HepG2 (cell line): Measurements from ENCODE around the gene ALG8. TPM values are rescaled to one million over a fixed set of nuclear protein-coding genes. Genes with fewer than 3 reads are reported as not detected.
"Not testable (repeated sequence)": the region's sequence is repeated elsewhere in the genome, so short reads cannot be mapped to it uniquely, and the experiment has no call there.

Experiments used
- ATAC-seq: fragments of 200-7000 bp; cut with Tn5 transposase; 3 replicates; pipeline ENCODE4 v1.9.1; 2020; ENCODE audit warnings: mild to moderate bottlenecking, moderate library complexity
- BruUV-seq: library from RNA; stranded (reverse); fragments of 400-500 nt; replicated peaks from 2 replicates; lab custom pipeline; 2021; lab: Mats Ljungman, UMichigan
- CTCF ChIA-PET: fragments of 300-600 bp; formaldehyde crosslinking; extraction: SDS; loops from one replicate; lab custom pipeline; 2021; ENCODE audit warnings: low total read pairs, inconsistent platforms, low intra/inter-chr PET ratio; lab: Yijun Ruan, JAX
- POLR2A ChIA-PET: fragments of 350-600 bp; sonication (Branson Sonifier 250); formaldehyde crosslinking; loops from one replicate; lab custom pipeline; 2020; ENCODE audit warnings: antibody characterized with exemption, inconsistent platforms; lab: Yijun Ruan, JAX
- DNase-seq: peaks from one replicate; pipeline ENCODE4 v3.0.0-alpha.2; 2015; ENCODE audit warnings: low spot score
- FAIRE-seq: peaks from 3 replicates; lab custom pipeline; 2011; peaks lifted over from hg19 to GRCh38; lab: Jason Lieb, UNC
- H2AFZ ChIP-seq: one replicate; pipeline ENCODE4 v1.6.1; 2011; ENCODE audit warnings: low read length, inconsistent platforms
- H3K27ac ChIP-seq: fragments of 300-600 bp; 3 replicates; pipeline ENCODE4 v1.8.0; 2011; ENCODE audit warnings: mixed run types, mild to moderate bottlenecking, mixed read lengths, low read length, inconsistent platforms; ENCODE audit not compliant: insufficient read depth; ENCODE audit errors: extremely low read length
- H3K27me3 ChIP-seq, 2 experiments: fragments of 200-600 bp in 1 of 2; 2 replicates in 1 of 2; 3 replicates in 1 of 2; pipeline versions ENCODE4 v1.6.0 to v1.8.0; 2011; ENCODE audit warnings: low read length in 2 of 2, mild to moderate bottlenecking in 2 of 2, moderate library complexity in 2 of 2, inconsistent platforms in 1 of 2; ENCODE audit not compliant: insufficient read depth in 2 of 2, control insufficient read depth in 1 of 2
- H3K36me3 ChIP-seq, 2 experiments: fragments of 200-600 bp in 1 of 2; replicated peaks in 1 of 2; 2 replicates in 1 of 2; 3 replicates in 1 of 2; pipeline versions ENCODE4 v1.5.1 to v1.8.0; 2011; ENCODE audit warnings: low read length in 2 of 2, inconsistent platforms in 1 of 2; ENCODE audit not compliant: insufficient read depth in 2 of 2, control insufficient read depth in 1 of 2
- H3K4me1 ChIP-seq: 2 replicates; pipeline ENCODE4 v1.5.1; 2012; ENCODE audit warnings: low read length, inconsistent platforms; ENCODE audit not compliant: insufficient read depth
- H3K4me2 ChIP-seq: 2 replicates; pipeline ENCODE4 v1.6.0; 2011; ENCODE audit warnings: low read depth, low read length, inconsistent platforms
- H3K4me3 ChIP-seq, 3 experiments: fragments of 200-600 bp in 1 of 3; sonication (generic), shearing (Covaris generic) in 1 of 3; replicated peaks in 1 of 3; 2 replicates each; pipeline ENCODE4 v1.5.1; 2011 to 2016; ENCODE audit warnings: low read length in 3 of 3, inconsistent platforms in 2 of 3, low read depth in 2 of 3, mild to moderate bottlenecking in 2 of 3, control low read depth in 1 of 3, mixed read lengths in 1 of 3; ENCODE audit not compliant: insufficient read depth in 1 of 3
- H3K79me2 ChIP-seq: one replicate; pipeline ENCODE4 v1.6.1; 2011; ENCODE audit warnings: low read length, inconsistent platforms; ENCODE audit not compliant: insufficient read depth
- H3K9ac ChIP-seq: 2 replicates; pipeline ENCODE4 v1.6.0; 2011; ENCODE audit warnings: mild to moderate bottlenecking, low read depth, low read length, inconsistent platforms; ENCODE audit not compliant: insufficient read depth
- H3K9me3 ChIP-seq: 2 replicates; pipeline ENCODE4 v1.5.1; 2012; ENCODE audit warnings: mild to moderate bottlenecking, low read length
- H4K20me1 ChIP-seq: 2 replicates; pipeline ENCODE4 v1.6.0; 2011; ENCODE audit warnings: inconsistent platforms, mild to moderate bottlenecking, low read length, moderate library complexity; ENCODE audit not compliant: insufficient read depth
- HMGXB4 ChIP-seq, 2 experiments: sonication (generic) in 1 of 2; formaldehyde crosslinking in 1 of 2; IDR thresholded peaks; 2 replicates each; pipeline versions ENCODE4 v1.4.0 to v1.6.1; 2018 to 2020; ENCODE audit warnings: missing genetic modification reagents in 2 of 2, borderline replicate concordance in 1 of 2, low read depth in 1 of 2, mild to moderate bottlenecking in 1 of 2, missing biosample characterization in 1 of 2
- PAWR ChIP-seq: sonication (generic); formaldehyde crosslinking; IDR thresholded peaks from 2 replicates; pipeline ENCODE4 v1.4.0; 2020; ENCODE audit warnings: missing genetic modification reagents, mild to moderate bottlenecking, borderline replicate concordance
- RBFOX2 ChIP-seq: fragments of 200-400 bp; formaldehyde crosslinking; IDR thresholded peaks from 2 replicates; pipeline ENCODE4 v1.6.1; 2017; ENCODE audit warnings: low read depth, mild to moderate bottlenecking, low read length
- SNAPC2 ChIP-seq: sonication (generic); formaldehyde crosslinking; IDR thresholded peaks from 2 replicates; pipeline ENCODE4 v1.8.1; 2022; ENCODE audit warnings: mild to moderate bottlenecking, missing genetic modification reagents
- TEAD2 ChIP-seq: sonication (generic); formaldehyde crosslinking; IDR thresholded peaks from 2 replicates; pipeline ENCODE4 v1.9.0; 2021; ENCODE audit warnings: missing genetic modification reagents
- ZBTB42 ChIP-seq: sonication (generic); formaldehyde crosslinking; IDR thresholded peaks from 2 replicates; pipeline ENCODE4 v1.5.0; 2020; ENCODE audit warnings: mild to moderate bottlenecking, missing genetic modification reagents
- ZBTB46 ChIP-seq: sonication (generic); formaldehyde crosslinking; IDR thresholded peaks from 2 replicates; pipeline ENCODE4 v1.4.0; 2020; ENCODE audit warnings: mild to moderate bottlenecking, missing genetic modification reagents, borderline replicate concordance
- ZNF597 ChIP-seq: sonication (generic); formaldehyde crosslinking; IDR thresholded peaks from 2 replicates; pipeline ENCODE4 v1.5.0; 2020; ENCODE audit warnings: missing genetic modification reagents
- ZNF704 ChIP-seq: sonication (generic); formaldehyde crosslinking; IDR thresholded peaks from 2 replicates; pipeline ENCODE4 v1.8.1; 2023; ENCODE audit warnings: mild to moderate bottlenecking, inconsistent platforms, moderate library complexity, missing genetic modification reagents, borderline replicate concordance
- WGBS: methylation state at CpG from one replicate; pipeline ENCODE4 v1.1.6; 2017; ENCODE audit warnings: low lambda C conversion rate; 5-methylcytosine and 5-hydroxymethylcytosine counted together
- in situ Hi-C: cut with HindIII; loops from 2 replicates; pipeline ENCODE4 v1.10.0; 2017; ENCODE audit warnings: low pct_unique_long_range_greater_than_20kb; ENCODE audit not compliant: extremely low pct_ligation_motif_present
- intact Hi-C: fragments of 100-400 bp; cut with micrococcal nuclease; formaldehyde crosslinking; loops from one replicate; pipeline ENCODE4 v1.10.0; 2022; ENCODE audit not compliant: unreplicated experiment
- polyA plus RNA-seq, 8 experiments: library from polyadenylated mRNA; depleted of rRNA in 3 of 8; stranded (reverse) in 7 of 8; unstranded in 1 of 8; fragments of >200 nt; fragmentation: Illumina TruSeq in 4 of 8; extraction: Trizol in 4 of 8; gene quantifications; 2 replicates each; pipeline versions ENCODE4 v1.2.1 to v1.2.3, GENCODE V29; 2011 to 2016; ENCODE audit warnings: low read depth in 4 of 8, missing spikeins in 1 of 8, mixed read lengths in 1 of 8; ENCODE audit not compliant: insufficient read depth in 1 of 8
- total RNA-seq, 5 experiments: library from RNA; depleted of rRNA; stranded (reverse); fragments of >200 nt; fragmentation: Illumina TruSeq; extraction: Trizol; gene quantifications; 2 replicates each; pipeline ENCODE4 v1.2.3, GENCODE V29; 2016; ENCODE audit warnings: low read depth in 1 of 5

Gene ALG8
- total and polyA plus RNA-seq, 2 of the 13 experiments (the other 11 are each of a cell fraction or from before 2014, with no cell fraction given): 75.8 to 88.0 TPM

GRCh38 chr11:78176605-78177141 is 37.2 kb upstream of the ALG8 start (continued):
- TF ChIP-seq ZNF704 (CRISPR knock-in tag) (no peak), ZBTB42 (CRISPR knock-in tag) (no peak), PAWR (CRISPR knock-in tag) (no peak)

GRCh38 chr11:78175862-78176261 is 36.4 kb upstream of the ALG8 start:
- peaks cover 38% of the 10 kb centered on the region for H3K4me1 ChIP-seq
- H4K20me1 ChIP-seq, H3K9me3 ChIP-seq, H3K27me3 ChIP-seq, in situ Hi-C loops, FAIRE-seq, BruUV-seq, H2AFZ ChIP-seq, H3K79me2 ChIP-seq, ATAC-seq, intact Hi-C loops, DNase-seq, H3K4me3 ChIP-seq, H3K4me2 ChIP-seq, CTCF ChIA-PET, H3K36me3 ChIP-seq, H3K27ac ChIP-seq, H3K9ac ChIP-seq: not testable (repeated sequence)
- 97% methylated on average over 3 of the region's 3 CpGs for WGBS
- POLR2A ChIA-PET: interaction anchor here (1.0 kb wide), 1 partner anchor 36 kb away, joined by 3 read pairs; the partner anchor contains the start of gene ALG8

- Histone ChIP-seq H3K27ac (no peak overlapping the region), H3K27me3 (no peaks in the 10 kb centered on the region), H3K4me2 (no peak overlapping the region), H3K9me3 (no peaks in the 10 kb centered on the region), H3K36me3 (peaks cover 4 to 5% of the 10 kb centered on the region in 2 experiments; a peak in 2 of 5 replicates), H3K9ac (no peak overlapping the region), H3K4me1 (peaks cover 46% of the 10 kb centered on the region), H2AFZ (no peak overlapping the region), H3K79me2 (no peaks in the 10 kb centered on the region), H4K20me1 (no peaks in the 10 kb centered on the region; the same call in 1 of the 2 replicates), H3K4me3 (no peak overlapping the region)
- POLR2A ChIA-PET: interaction anchor here (1.5 to 2.0 kb wide), 3 partner anchors 15 to 33 kb away, joined by 6 to 15 read pairs (median 14); partner anchors contain the start of gene ALG8
- BruUV-seq: no TSS peak
- 88% methylated on average over 6 of the region's 6 CpGs for WGBS
- ATAC-seq (no peak), DNase-seq (no peak), FAIRE-seq (no peak)
- intact Hi-C loops (no loop called here), in situ Hi-C loops (no loop called here)
- CTCF ChIA-PET: no interaction called here
- TF ChIP-seq RBFOX2 (no peak), TEAD2 (CRISPR knock-in tag) (no peak), ZNF597 (CRISPR knock-in tag) (no peak), HMGXB4 (CRISPR knock-in tag; IDR thresholded peaks at IDR 0.05; ENCODE audit: borderline replicate concordance in 1 of 2, low read depth in 1 of 2) (no peak), ZBTB46 (CRISPR knock-in tag) (no peak), SNAPC2 (CRISPR knock-in tag) (no peak)
Measured at GRCh38 chr11:78171951-78172350, 32.5 kb upstream of the ALG8 start.
